GM18907 (cell line): ENCODE measurements around the gene ZNF311.

Experiments
- ATAC-seq: cut with Tn5 transposase; IDR thresholded peaks from one replicate; pipeline ENCODE4 v1.9.1; 2021; ENCODE audit warnings: mild to moderate bottlenecking, moderate library complexity; ENCODE audit not compliant: unreplicated experiment

The ZNF311 gene

GRCh38 chr6:29005183-29005885, at the start of gene ZNF311:
Gene ZNF311, minus strand, starts transcription at chr6:29005315. Its CDS starts 1,361 bp downstream, at chr6:29003954.
- ATAC-seq: no peak

- no peak for ATAC-seq
Observed at GRCh38 chr6:29051680-29052079, 46.6 kb upstream of the ZNF311 start.

- ATAC-seq: no peak
Observed at GRCh38 chr6:29045075-29045474, 40.0 kb upstream of the ZNF311 start, which contains the start of gene OR2W1. Gene OR2W1, minus strand, starts transcription at chr6:29045175. Its CDS starts 0 bp downstream, at chr6:29045175.

GRCh38 chr6:29035951-29036350, 30.8 kb upstream of the ZNF311 start:
- no peak for ATAC-seq

GRCh38 chr6:29028821-29029220, 23.7 kb upstream of the ZNF311 start:
- ATAC-seq: no peak

GRCh38 chr6:29025927-29026585, 20.9 kb upstream of the ZNF311 start:
- ATAC-seq: no peak

GRCh38 chr6:29021434-29021833, 16.3 kb upstream of the ZNF311 start:
- ATAC-seq: no peak

- no peak for ATAC-seq
Observed at GRCh38 chr6:29019629-29020028, 14.5 kb upstream of the ZNF311 start.

GRCh38 chr6:29017428-29017802, 12.3 kb upstream of the ZNF311 start:
- no peak for ATAC-seq

- peak; percentile 88 for ATAC-seq
Observed at GRCh38 chr6:29016559-29017427, 11.7 kb upstream of the ZNF311 start.

GRCh38 chr6:29014729-29015608, 9.9 kb upstream of the ZNF311 start:
- no peak for ATAC-seq

GRCh38 chr6:29011276-29011734, 6.2 kb upstream of the ZNF311 start:
- ATAC-seq: no peak

- ATAC-seq: no peak
Observed at GRCh38 chr6:29009358-29009757, 4.2 kb upstream of the ZNF311 start.

GRCh38 chr6:29008089-29008488, 3.0 kb upstream of the ZNF311 start:
- no peak for ATAC-seq

- ATAC-seq: no peak
Observed at GRCh38 chr6:28996844-28997510, 8.1 kb downstream of the ZNF311 start.

GRCh38 chr6:28995093-28995650, 9.9 kb downstream of the ZNF311 start:
- ATAC-seq: no peak

GRCh38 chr6:28988536-28989311, 16.4 kb downstream of the ZNF311 start:
- ATAC-seq: no peak

GRCh38 chr6:28985462-28986164, 19.5 kb downstream of the ZNF311 start:
- ATAC-seq: no peak
